GM13976 (cell line): Measurements from ENCODE around the gene PFKP.

Experiments used
- DNase-seq: peaks from one replicate; pipeline ENCODE4 v3.0.0; 2012; ENCODE audit warnings: low spot score
- in situ Hi-C: fragments of 300-500 bp; cut with MboI; formaldehyde crosslinking; loops from one replicate; pipeline ENCODE4 v1.12.0; 2022; ENCODE audit warnings: low sequenced_read_pairs, mixed read lengths, inconsistent platforms; ENCODE audit not compliant: unreplicated experiment
- TF ChIP-seq, protein P1 (sequence below): IDR thresholded peaks from 2 replicates; pipeline ENCODE4 v1.5.1; 2012; ENCODE audit warnings: borderline replicate concordance, mild to moderate bottlenecking; ENCODE audit not compliant: insufficient read depth; ENCODE audit errors: extremely low read depth, missing control alignments, control extremely low read depth

The PFKP gene

DNA sequence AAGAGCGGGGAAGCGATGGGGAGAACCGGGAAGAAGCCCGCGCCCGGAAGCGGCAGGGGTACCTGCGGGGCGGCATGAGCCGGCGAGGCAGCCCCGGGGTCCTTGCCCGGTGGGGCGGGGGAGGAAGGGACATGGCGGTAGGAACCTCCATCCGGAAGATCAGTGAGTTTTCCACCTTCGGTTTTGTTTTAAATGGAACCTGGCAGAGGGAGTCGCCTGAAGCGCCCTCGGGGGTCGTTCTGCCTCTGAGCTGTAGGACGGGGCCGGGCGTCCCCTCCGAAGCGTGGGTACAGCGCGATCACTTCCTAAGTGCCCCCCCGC, 471 bp downstream of the PFKP start:
- peak; percentile 56 for DNase-seq
- in situ Hi-C loops = no loop called here
- TF ChIP-seq, protein P1, sequence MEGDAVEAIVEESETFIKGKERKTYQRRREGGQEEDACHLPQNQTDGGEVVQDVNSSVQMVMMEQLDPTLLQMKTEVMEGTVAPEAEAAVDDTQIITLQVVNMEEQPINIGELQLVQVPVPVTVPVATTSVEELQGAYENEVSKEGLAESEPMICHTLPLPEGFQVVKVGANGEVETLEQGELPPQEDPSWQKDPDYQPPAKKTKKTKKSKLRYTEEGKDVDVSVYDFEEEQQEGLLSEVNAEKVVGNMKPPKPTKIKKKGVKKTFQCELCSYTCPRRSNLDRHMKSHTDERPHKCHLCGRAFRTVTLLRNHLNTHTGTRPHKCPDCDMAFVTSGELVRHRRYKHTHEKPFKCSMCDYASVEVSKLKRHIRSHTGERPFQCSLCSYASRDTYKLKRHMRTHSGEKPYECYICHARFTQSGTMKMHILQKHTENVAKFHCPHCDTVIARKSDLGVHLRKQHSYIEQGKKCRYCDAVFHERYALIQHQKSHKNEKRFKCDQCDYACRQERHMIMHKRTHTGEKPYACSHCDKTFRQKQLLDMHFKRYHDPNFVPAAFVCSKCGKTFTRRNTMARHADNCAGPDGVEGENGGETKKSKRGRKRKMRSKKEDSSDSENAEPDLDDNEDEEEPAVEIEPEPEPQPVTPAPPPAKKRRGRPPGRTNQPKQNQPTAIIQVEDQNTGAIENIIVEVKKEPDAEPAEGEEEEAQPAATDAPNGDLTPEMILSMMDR = no peak

DNA sequence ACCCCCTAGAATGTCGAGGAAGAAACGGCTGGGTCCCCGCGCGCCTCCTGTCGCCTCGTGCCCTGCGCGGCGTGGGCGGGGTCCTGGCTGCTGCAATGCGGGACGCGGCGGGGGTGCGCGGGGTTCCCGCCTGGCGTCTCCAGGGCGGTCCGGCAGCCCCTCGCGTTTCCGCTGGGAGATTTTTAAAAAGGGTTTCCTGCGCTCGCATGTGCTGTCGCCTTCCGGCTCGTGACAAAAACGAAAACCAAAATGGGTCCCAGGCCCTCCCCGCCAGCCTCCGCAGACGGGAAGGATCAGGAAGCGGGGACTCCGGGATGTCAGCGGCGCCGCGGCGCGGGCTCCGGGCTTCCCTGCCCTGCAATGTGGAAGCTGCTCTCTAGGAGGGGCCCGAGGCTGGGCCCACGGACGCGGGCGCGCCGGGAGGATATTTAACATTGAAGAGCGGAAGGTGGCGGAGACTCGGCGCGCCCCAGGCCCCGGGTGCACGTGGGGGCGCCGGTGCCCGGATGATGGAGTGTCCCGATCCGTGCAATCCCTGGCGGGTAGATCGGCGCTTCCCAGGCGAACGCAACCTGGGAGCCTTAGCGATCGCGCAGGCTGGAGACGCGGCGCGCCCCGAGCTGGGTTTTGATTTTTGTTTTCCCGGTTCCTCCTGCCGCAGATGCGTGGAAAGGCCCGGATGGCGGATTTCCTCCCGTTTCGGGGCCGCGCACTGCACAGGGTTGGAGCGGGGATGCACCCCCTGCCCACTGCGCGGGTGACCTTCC, 1.0 kb downstream of the PFKP start:
- TF ChIP-seq, protein P1 = no peak
- in situ Hi-C loops = no loop called here
- peak; percentile 80 for DNase-seq

DNA sequence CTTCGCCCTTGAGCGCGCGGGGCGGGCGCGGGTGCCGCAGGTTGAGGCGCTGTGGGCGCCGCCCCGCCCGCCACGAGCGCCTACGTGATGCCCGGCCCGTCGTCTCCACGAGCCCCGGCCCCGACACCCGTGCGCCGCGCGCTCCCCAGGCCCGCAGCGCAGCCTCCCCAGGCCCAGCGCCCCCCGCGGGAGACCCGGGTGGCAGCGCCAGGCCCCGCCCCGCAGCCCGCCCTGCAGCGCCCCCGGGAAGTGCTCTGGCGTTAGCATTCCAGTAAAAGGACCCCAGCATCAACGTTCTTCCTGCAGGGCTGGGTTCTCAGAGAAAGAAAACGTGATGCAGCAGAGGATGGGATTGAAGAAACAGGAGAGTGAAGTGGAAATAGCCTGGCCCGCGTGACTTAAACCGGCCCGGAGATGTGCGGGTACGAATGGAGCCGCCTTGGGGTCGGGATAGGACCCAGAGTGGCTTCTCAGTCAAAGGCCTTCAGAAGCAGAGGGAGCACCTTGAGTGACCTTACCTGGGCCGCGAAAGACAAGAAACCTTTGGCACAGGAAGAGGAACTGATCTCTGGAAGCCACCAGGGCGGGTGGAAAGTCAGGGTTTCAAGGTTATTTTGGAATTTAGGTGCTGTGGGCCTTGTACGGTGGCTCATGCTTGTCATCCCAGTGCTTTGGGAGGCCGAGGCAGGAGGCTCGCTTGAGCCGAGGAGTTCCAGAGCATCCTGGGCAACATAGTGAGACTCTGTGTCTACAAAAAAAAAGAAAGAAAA, 1.8 kb downstream of the PFKP start:
- peak; percentile 67 for DNase-seq
- in situ Hi-C loops = no loop called here
- TF ChIP-seq, protein P1 = peak; percentile 19

DNA sequence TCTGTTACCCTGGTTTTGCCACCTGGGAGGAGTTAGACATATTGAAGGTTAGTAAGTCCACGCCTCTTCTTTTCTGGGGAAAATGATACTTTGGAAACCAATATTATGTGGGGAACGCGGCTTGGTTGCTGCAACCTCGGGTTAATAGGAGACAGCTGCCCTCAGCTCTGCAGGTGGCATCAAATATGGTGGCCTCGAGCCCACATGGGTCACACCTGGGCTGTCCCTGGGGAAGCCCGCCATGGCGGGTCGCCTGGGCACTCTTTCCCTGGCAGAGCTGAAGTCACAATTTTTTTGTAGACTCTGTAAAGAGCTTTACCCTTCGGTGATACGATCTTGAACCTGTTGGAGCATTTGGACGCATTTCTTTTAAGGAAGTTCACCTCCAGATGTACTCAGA, 2.5 kb downstream of the PFKP start:
- in situ Hi-C loops = no loop called here
- TF ChIP-seq, protein P1 = no peak
- DNase-seq = no peak

DNA sequence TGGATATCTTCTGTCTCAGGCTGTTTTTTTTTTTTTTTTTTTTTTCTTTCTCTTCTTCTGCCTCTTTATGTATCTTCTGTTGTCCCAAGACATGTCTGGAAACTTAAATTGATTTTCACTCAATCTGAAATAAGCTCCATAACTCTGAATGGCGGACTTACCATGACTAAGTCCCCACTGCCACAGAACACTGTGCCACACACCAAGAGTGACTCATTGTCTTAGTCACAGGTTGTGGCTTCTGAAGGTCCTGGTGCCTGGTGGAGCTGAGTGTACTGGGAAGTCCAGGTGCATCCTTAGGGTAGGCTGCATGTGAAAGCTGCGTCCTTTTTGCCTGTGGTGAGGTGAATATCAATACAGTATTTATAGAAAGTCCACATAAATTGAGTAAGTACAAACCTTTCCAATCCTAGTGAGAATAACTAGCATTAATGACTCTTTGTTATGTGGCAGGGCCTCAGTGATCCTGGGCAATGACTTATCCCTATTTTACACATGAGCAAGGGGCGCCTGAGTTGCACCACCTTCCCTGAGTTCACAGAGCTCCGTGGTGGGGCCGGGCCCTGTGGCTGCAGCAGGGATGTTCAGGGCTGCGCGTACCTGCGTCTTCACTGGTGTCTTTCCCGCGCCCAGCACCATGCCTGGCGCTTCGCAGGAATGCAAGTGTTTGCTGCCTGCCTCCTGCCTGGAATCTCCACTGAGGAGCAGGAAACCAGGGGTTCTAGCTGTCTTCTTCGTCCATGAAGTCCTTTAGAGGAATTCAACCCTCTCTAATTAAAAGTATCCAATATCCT, 4.3 kb downstream of the PFKP start:
- no peak for DNase-seq
- in situ Hi-C loops = no loop called here
- TF ChIP-seq, protein P1 = no peak

DNA sequence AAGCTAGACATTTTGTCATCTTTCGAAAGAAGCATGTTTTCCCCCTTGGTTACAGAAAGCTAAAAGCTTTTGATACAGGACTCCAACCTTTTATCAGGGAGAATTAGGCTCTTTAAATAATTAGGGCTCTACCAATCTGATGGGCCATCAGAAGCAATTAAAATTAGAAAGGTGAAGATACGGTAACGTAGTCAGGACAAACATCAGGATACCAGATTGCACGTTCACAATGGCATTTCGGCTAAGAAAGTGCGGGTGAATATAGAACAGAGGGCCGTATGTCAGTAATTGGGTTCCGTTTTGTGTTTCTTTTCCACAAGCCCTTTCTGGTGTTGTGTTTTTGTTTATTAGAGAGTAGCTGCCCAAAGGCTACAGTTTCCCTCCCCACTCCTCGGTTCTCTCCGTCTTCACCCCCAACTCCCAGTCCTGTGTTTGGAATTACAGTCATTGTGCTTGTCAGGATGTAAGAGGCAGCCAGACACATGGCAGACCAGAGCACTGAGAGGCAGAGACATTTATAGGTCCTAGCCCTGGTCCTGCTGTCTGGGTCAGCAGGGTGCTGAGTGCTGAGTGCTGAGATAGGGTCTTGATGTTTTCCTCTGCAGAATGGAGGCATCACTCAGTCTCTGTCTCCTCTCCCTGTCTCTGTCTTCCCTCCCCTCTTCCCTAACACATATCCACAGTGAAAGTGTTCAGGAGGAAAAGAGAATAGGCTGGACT, 5.5 kb downstream of the PFKP start:
- in situ Hi-C loops = no loop called here
- TF ChIP-seq, protein P1 = no peak
- no peak for DNase-seq
